K562 (cell line): ENCODE results near the gene HBP1. TPM values are rescaled to one million over a fixed set of nuclear protein-coding genes. Genes with fewer than 3 reads are reported as not detected.

Experiments
- BACH1 ChIP-seq: fragments of 200-800 bp; sonication (Bioruptor generic); IDR thresholded peaks from 2 replicates; pipeline ENCODE4 v1.6.1; 2016; ENCODE audit warnings: missing genetic modification characterization, missing compliant biosample characterization
- CBX3 ChIP-seq, 2 experiments: IDR thresholded peaks; 1 replicate in 1 of 2; 2 replicates in 1 of 2; pipeline ENCODE4 v1.6.1; 2012; ENCODE audit warnings: inconsistent platforms in 2 of 2, low read length in 2 of 2, borderline replicate concordance in 1 of 2, control low read depth in 1 of 2
- DNMT1 ChIP-seq: fragments of 450-650 bp; IDR thresholded peaks from 2 replicates; pipeline ENCODE4 v1.6.1; 2016; ENCODE audit warnings: antibody characterized with exemption, mild to moderate bottlenecking
- DPF2 ChIP-seq: fragments of 450-650 bp; IDR thresholded peaks from 2 replicates; pipeline ENCODE4 v1.6.1; 2016
- ETV5 ChIP-seq: sonication (generic); formaldehyde crosslinking; IDR thresholded peaks from 2 replicates; pipeline ENCODE4 v1.4.0; 2020; ENCODE audit warnings: low read depth, mild to moderate bottlenecking, missing genetic modification reagents
- HDGF ChIP-seq: fragments of 450-650 bp; IDR thresholded peaks from 2 replicates; pipeline ENCODE4 v1.6.1; 2016
- HNRNPL ChIP-seq: fragments of 200-400 bp; formaldehyde crosslinking; IDR thresholded peaks from 2 replicates; pipeline ENCODE4 v1.6.1; 2017; ENCODE audit warnings: low read depth, mild to moderate bottlenecking, low read length
- MEIS2 ChIP-seq: fragments of 450-650 bp; IDR thresholded peaks from 2 replicates; pipeline ENCODE4 v1.6.1; 2014; ENCODE audit warnings: mild to moderate bottlenecking; ENCODE audit not compliant: partially characterized antibody
- PHB ChIP-seq: fragments of 250-450 bp; sonication (Bioruptor Pico); IDR thresholded peaks from 2 replicates; pipeline ENCODE4 v1.5.0; 2021
- SMAD4 ChIP-seq: fragments of 250-450 bp; sonication (Bioruptor Pico); conservative IDR thresholded peaks from 2 replicates; pipeline ENCODE4 v1.8.0; 2021; ENCODE audit warnings: inconsistent platforms, mild to moderate bottlenecking, moderate library complexity
- SMARCE1 ChIP-seq: fragments of 450-650 bp; IDR thresholded peaks from 2 replicates; pipeline ENCODE4 v1.7.1; 2016; ENCODE audit warnings: mild to moderate bottlenecking
- TARDBP ChIP-seq: fragments of 450-650 bp; IDR thresholded peaks from 2 replicates; pipeline ENCODE4 v1.6.1; 2016
- polyA plus RNA-seq, 8 experiments: library from polyadenylated mRNA; depleted of rRNA in 4 of 8; stranded (reverse) in 5 of 8; unstranded in 3 of 8; fragments of >200 nt; fragmentation: Nextera tagmentation in 2 of 8; fragmentation: Illumina TruSeq in 1 of 8; extraction: Ambion mirVana in 2 of 8; extraction: Trizol in 1 of 8; gene quantifications; 2 replicates each; pipeline versions ENCODE4 v1.2.1 to v1.2.3, GENCODE V29; 2011 to 2014; ENCODE audit warnings: inconsistent platforms in 1 of 8, missing spikeins in 1 of 8
- total RNA-seq, 7 experiments: library from RNA; depleted of rRNA in 6 of 7; stranded (reverse); fragments of >200 nt in 6 of 7; fragmentation: Illumina TruSeq in 2 of 7; extraction: Trizol in 2 of 7; gene quantifications; 2 replicates each; pipeline versions ENCODE4 v1.2.1 to v1.2.3, GENCODE V29; 2011 to 2021; ENCODE audit warnings: low replicate concordance in 1 of 7
- TF ChIP-seq, protein P1 (sequence below), 2 experiments: fragments of 450-650 bp in 1 of 2; sonication (generic) in 1 of 2; formaldehyde crosslinking in 1 of 2; IDR thresholded peaks; 2 replicates each; pipeline versions ENCODE4 v1.7.1 to v1.9.0; 2016 to 2022; ENCODE audit warnings: inconsistent platforms in 1 of 2, mild to moderate bottlenecking in 1 of 2, missing genetic modification reagents in 1 of 2
- TF ChIP-seq, protein P2 (sequence below), 3 experiments: fragments of 200-800 bp in 1 of 3; fragments of 250-450 bp in 1 of 3; fragments of 450-650 bp in 1 of 3; sonication (Bioruptor Pico) in 1 of 3; sonication (Bioruptor generic) in 1 of 3; formaldehyde crosslinking in 1 of 3; IDR thresholded peaks; 2 replicates each; pipeline versions ENCODE4 v1.6.1 to v1.8.0; 2016 to 2022; ENCODE audit warnings: mild to moderate bottlenecking in 2 of 3, missing genetic modification characterization in 2 of 3, missing compliant biosample characterization in 1 of 3, moderate library complexity in 1 of 3

Gene HBP1
- total and polyA plus RNA-seq, 9 of the 15 experiments (the other 6 are each of a cell fraction or from before 2014, with no cell fraction given) = 18.7 to 59.9 (median 27.0) TPM

DNA sequence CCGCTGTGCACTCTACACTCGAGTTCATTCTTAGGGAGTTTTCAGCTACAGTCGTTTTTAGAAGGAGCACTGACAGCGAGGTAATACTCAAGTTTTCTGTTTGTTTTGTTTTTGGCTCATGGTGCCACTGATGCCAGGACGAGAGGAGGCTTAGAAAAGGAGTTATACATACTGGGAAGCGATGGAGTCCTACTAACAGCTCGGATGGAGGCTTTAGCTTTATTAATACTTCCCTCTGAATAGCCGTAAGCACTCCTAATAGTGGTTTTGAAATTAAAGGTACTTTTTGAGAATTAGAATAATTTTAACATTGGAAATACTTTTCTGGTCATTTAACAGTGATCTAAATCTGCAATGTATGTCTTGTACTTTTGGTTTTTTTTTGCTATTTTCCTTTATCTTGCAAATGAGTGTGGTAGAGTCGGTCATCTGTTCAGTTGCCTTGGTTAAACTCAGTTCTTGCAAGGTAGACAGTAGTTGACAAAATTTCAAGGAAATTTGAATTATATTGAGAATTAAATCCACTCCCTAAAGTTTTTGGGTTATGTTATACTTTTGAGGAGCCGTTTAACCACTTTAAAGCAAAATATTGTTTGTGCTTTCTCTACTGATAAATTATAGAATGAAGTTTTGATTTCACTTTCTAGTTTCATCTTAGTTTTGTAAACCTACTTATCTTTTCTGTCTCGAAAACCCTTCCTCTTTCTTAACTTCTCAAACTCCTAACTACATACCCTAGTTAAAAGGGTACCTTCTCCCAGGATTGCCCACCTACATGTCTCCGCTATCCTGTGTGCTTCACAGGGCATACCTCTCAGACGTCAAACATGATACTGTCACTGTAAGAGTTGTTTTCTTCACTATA lies 1.5 kb downstream of the HBP1 start (continued):
- TF ChIP-seq, protein P1, sequence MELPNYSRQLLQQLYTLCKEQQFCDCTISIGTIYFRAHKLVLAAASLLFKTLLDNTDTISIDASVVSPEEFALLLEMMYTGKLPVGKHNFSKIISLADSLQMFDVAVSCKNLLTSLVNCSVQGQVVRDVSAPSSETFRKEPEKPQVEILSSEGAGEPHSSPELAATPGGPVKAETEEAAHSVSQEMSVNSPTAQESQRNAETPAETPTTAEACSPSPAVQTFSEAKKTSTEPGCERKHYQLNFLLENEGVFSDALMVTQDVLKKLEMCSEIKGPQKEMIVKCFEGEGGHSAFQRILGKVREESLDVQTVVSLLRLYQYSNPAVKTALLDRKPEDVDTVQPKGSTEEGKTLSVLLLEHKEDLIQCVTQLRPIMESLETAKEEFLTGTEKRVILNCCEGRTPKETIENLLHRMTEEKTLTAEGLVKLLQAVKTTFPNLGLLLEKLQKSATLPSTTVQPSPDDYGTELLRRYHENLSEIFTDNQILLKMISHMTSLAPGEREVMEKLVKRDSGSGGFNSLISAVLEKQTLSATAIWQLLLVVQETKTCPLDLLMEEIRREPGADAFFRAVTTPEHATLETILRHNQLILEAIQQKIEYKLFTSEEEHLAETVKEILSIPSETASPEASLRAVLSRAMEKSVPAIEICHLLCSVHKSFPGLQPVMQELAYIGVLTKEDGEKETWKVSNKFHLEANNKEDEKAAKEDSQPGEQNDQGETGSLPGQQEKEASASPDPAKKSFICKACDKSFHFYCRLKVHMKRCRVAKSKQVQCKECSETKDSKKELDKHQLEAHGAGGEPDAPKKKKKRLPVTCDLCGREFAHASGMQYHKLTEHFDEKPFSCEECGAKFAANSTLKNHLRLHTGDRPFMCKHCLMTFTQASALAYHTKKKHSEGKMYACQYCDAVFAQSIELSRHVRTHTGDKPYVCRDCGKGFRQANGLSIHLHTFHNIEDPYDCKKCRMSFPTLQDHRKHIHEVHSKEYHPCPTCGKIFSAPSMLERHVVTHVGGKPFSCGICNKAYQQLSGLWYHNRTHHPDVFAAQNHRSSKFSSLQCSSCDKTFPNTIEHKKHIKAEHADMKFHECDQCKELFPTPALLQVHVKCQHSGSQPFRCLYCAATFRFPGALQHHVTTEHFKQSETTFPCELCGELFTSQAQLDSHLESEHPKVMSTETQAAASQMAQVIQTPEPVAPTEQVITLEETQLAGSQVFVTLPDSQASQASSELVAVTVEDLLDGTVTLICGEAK (IDR thresholded peaks at IDR 0.05) = peak; percentile 52
- TF ChIP-seq, protein P1 (CRISPR knock-in tag; IDR thresholded peaks at IDR 0.05) = no peak
- 0 out of 2 replicates have a peak, but pooled peaks have one; percentile 12 for TF ChIP-seq DPF2
- TF ChIP-seq HDGF = peak; percentile 32; the same call in 1 of the 2 replicates
- no peak for TF ChIP-seq DNMT1
- TF ChIP-seq ETV5 (CRISPR knock-in tag) = 0 out of 2 replicates have a peak, but pooled peaks have one; percentile 10
- no peak; the same call in 1 of the 2 replicates for TF ChIP-seq SMAD4 (CRISPR knock-in tag)
- no peak for TF ChIP-seq MEIS2
- TF ChIP-seq, protein P2, sequence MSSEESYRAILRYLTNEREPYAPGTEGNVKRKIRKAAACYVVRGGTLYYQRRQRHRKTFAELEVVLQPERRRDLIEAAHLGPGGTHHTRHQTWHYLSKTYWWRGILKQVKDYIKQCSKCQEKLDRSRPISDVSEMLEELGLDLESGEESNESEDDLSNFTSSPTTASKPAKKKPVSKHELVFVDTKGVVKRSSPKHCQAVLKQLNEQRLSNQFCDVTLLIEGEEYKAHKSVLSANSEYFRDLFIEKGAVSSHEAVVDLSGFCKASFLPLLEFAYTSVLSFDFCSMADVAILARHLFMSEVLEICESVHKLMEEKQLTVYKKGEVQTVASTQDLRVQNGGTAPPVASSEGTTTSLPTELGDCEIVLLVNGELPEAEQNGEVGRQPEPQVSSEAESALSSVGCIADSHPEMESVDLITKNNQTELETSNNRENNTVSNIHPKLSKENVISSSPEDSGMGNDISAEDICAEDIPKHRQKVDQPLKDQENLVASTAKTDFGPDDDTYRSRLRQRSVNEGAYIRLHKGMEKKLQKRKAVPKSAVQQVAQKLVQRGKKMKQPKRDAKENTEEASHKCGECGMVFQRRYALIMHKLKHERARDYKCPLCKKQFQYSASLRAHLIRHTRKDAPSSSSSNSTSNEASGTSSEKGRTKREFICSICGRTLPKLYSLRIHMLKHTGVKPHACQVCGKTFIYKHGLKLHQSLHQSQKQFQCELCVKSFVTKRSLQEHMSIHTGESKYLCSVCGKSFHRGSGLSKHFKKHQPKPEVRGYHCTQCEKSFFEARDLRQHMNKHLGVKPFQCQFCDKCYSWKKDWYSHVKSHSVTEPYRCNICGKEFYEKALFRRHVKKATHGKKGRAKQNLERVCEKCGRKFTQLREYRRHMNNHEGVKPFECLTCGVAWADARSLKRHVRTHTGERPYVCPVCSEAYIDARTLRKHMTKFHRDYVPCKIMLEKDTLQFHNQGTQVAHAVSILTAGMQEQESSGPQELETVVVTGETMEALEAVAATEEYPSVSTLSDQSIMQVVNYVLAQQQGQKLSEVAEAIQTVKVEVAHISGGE (CRISPR knock-in tag; IDR thresholded peaks at IDR 0.05) = 0 out of 6 replicates have a peak, but pooled peaks of 1 of the 3 experiments have one; percentile 6
- no peak for TF ChIP-seq PHB (CRISPR knock-in tag)
- 0 out of 2 replicates have a peak, but pooled peaks have one; percentile 24 for TF ChIP-seq BACH1 (tag)
- TF ChIP-seq HNRNPL = peak; percentile 9; the same call in 1 of the 2 replicates
- TF ChIP-seq SMARCE1 = 0 out of 2 replicates have a peak, but pooled peaks have one; percentile 8
- 0 out of 2 replicates have a peak, but pooled peaks have one; percentile 6 for TF ChIP-seq TARDBP
- TF ChIP-seq CBX3 (IDR thresholded peaks at IDR 0.05; ENCODE audit: borderline replicate concordance in 1 of 2, low read length in 2 of 2) = 0 out of 3 replicates have a peak, but pooled peaks of 1 of the 2 experiments have one; percentile 3
